HG03342 (cell line): ENCODE results near the gene SLC7A9.

Experiments
- ATAC-seq: cut with Tn5 transposase; IDR thresholded peaks from one replicate; pipeline ENCODE4 v1.9.1; 2021; ENCODE audit warnings: mild to moderate bottlenecking, moderate library complexity; ENCODE audit not compliant: unreplicated experiment

Gene SLC7A9

DNA sequence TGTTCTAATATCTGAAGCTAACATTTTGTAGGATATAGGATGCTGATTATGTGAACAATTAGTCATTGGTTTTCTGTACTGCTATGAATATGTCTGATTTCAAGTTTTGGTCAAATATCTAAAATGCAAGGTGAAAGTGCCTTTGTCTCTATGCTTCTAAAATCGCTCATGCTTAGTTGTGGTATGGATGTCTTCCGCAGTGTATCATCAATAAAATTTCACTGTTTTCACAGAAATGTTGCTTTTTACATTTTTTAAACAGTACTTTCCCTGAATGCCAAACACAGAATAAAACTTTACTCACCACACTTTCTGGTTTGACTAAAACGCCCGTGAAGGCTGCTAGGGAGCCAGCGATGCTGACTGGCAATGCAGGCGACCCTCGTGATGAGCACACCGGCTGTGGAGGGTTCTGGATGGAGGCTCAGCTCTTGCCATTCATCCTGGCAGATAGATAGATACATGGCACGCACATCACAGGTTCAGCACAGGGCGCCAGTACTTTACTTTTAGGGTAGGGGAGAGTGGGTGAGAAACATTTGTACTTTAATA, 40.1 kb downstream of the SLC7A9 start:
- no peak for ATAC-seq

- ATAC-seq, result no peak
Observed at GRCh38 chr19:32828643-32829344, 40.8 kb downstream of the SLC7A9 start.

DNA sequence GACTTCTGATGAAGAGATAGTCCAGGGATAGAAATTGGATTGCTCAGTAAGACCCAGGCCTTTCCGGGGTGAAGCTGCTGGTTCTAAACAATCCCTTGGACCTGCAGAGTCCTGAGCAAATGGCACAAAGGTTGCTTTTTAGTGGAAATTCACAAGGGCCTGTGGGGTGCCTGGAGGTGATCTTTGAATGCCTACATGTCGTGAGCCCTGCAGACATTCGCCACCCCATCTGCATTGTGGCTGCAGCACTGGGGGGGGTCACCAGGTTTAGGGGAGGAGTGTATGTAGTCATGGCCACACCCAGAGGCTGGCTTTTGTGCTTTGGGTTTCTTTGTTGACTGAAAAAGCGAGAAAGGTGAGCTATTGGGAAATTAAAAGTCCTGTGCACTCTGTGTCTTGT, 41.4 kb downstream of the SLC7A9 start:
- ATAC-seq, result no peak

- no peak for ATAC-seq
Observed at GRCh38 chr19:32824916-32825608, 44.5 kb downstream of the SLC7A9 start.

DNA sequence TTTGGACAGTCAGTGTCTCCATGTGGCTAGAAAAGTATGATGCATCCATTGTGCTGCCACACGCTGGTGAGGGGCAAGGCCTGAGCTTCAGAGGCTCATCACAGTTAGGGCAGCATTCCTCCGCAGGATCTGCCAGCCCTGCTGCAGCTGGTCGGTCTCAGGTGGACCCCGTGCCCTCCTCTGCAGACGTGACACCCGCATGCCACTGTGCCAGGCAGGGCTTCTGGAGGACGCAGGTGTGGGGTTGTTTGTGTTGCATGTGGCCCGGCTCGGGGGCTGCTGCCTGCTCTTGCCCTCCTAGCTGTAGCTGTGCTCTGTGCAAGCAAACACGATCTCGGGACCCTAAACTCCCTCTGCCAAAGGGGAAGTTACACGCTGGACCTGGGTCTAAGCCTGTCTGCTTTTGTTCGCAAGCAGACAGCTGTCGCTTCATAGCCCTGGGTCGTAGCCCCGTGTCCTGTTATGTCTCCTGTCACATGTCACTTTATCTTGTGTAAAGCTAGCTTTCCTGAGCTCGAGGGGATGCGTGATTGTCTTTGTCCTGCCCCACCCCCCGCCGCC, 45.3 kb downstream of the SLC7A9 start:
- no peak for ATAC-seq

GRCh38 chr19:32823747-32824102, 45.8 kb downstream of the SLC7A9 start:
- ATAC-seq, result no peak

GRCh38 chr19:32822916-32823746, 46.4 kb downstream of the SLC7A9 start:
- no peak for ATAC-seq

DNA sequence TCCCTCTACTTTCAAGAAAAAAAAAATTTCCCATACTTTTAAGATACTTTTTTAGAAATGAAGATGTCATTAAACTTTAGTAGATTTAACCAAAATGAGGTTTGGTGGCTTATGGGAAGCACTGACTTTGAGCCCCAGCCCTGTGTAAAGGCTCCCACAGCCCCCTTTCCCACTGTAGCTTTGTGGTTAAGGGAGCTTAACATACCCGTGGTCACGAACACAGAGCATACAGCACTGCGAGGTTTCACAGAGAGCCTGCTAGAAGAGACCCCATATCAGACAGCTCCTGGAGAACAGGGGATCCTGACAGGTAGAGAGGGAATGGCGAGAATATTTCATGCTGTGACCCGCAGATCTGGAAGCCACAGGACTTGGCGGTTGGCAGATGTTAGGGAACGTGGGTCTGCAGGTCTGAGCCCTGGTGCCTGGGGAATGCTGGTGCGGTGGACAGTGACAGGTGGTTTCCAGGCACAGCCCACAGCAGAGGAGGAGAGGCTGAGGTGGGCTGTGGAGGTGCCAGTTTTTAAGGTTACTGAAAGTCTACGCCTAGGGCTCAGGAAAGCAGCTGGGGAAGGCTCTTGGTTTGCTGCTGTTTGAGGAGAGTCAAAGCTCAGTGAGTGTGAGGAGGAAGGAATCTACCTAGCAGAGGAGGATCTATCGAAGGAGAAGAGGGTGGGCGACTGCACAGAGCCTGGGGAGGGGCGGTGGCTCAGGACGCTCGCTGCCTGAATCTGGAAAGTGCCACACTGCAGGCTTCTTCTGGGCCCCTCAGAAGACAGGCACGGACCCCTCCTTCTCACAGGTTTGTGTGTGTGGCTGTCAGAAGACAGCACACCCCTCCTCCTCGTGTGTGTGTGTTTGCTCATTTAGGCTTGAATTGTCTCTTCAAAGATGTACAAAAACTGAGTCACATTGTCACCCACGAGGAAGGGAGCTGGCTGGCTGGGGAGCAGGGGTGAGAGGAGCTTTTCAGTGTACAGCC, 49.9 kb downstream of the SLC7A9 start:
- ATAC-seq, result no peak

- ATAC-seq, result no peak
Observed at GRCh38 chr19:32818536-32818935, 51.0 kb downstream of the SLC7A9 start.

- no peak for ATAC-seq
Observed at GRCh38 chr19:32817569-32818476, 51.7 kb downstream of the SLC7A9 start.

DNA sequence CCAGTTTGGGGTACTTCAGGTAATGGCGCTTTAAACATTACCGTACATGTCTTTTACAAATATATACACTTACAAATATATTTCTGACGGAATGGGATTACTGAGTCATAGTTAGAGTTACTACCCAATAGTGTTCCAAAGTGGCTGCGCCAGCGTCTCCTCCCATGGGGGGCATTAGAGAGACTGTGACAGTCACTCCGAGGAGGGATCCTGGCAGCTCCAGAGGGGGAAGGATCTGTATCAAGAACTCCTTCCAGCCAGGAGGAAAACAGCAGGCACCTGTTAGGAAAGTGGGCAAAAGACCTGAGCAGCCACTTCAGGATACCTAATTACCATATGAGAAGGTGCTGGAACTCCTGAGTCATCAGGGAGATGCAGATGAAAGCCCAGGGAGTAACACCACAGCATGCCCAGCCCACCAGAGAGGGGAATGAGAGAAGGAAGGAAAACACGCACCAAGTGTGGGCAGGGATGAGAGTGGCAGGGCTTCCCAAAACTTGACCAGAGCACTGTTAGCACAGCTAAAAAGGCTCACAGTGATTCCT, 52.9 kb downstream of the SLC7A9 start:
- ATAC-seq, result no peak

DNA sequence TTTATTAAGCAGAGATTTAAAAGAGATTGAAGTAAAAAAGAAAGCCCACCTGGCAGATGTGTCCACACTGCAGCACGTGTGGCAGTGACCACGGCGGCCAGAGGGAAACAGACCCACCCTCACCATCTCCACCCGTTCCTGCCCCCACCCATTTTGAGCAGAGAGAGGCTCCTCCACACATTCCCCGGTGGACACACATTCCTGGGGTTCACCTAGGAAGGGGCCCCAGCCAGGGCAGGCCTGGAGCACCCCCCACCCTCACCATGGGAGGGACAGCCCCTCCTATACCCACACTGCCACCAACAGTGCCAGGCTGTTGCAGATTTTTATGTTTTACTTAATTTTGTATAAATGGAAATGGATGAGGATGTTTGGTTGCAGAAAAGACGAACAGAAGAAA, 54.9 kb downstream of the SLC7A9 start:
- ATAC-seq, result no peak

DNA sequence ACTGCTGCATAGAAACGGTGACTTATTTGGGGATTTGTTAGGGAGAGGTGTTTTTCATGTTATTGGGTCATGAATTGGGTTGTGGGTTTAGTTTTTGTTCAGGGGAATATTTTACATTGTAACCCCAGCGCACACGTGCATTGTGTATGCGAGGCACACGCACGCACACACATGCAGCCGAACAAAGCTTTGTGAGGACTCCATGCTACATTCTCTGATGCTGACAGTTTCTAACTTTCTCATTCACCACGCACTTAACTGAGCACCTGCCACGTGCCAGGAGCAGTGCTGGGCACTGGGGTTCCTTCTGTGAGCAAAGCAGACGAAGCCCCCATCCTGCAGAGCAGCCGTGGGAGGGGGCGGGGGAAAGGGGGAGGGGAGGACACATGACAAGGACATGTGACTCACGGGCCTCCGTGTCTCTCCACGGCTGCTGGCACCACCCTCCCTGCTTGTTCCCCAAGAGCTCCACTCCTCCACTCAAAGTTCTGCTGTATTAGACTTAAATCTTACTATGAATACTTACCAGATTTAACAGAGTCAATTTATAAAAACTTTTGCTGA, 55.6 kb downstream of the SLC7A9 start:
- no peak for ATAC-seq

DNA sequence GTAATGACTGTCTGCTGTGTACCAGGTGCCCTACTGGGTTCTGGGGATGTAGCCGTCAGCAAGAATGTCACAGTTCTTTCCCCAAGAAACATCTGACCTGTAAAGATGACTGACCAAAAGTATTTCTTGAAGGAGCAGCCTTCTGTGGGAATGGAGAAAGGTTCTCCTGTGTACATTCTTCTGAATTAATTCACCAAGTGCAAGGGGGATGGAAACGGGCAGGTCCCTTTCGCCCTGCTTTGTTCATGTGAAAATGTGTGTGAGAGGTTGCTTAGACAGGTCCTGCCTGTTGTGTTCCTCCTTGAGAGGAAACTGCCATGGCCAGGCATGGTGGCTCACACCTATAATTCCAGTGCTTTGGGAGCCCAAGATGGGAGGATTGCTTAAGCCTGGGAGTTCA, 57.0 kb downstream of the SLC7A9 start:
- no peak for ATAC-seq

GRCh38 chr19:32812036-32812435, 57.5 kb downstream of the SLC7A9 start:
- ATAC-seq, result no peak

GRCh38 chr19:32811151-32811550, 58.4 kb downstream of the SLC7A9 start:
- no peak for ATAC-seq

DNA sequence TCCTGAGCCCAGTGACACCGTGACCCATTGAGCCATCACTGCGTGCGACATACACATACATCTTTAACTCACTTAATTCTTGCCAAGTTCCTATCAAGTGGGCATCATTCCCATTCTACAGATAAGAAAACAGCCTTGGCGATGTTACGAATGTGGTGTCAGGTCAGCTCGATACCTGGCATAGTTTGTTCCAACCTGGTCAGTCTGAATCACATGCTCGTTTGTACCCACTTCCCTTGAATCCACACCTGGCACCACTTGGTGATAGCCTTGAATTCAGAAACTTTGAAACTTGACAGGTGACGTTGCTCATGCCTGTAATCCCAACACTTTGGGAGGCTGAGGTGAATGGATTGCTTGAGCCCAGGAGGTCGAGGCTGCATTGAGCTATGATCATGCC, 59.1 kb downstream of the SLC7A9 start:
- ATAC-seq, result no peak

- no peak for ATAC-seq
Observed at GRCh38 chr19:32809754-32810153, 59.8 kb downstream of the SLC7A9 start.
